Cardiac fibroblast (primary cell): Measurements from ENCODE around the gene NAIP.
"Not testable (repeated sequence)": the region's sequence is repeated elsewhere in the genome, so short reads cannot be mapped to it uniquely, and the experiment has no call there.

Experiments used
- DNase-seq, 2 donors: peaks; one replicate each; pipeline versions ENCODE4 v3.0.0 to v3.0.0-alpha.2; 2010; ENCODE audit warnings: low read depth in 2 of 2
- H3K4me3 ChIP-seq, 2 donors: replicated peaks in 1 of 2; 1 replicate in 1 of 2; 2 replicates in 1 of 2; pipeline ENCODE4 v1.5.1; 2011; ENCODE audit warnings: low read depth in 2 of 2, low read length in 2 of 2, mild to moderate bottlenecking in 2 of 2, moderate library complexity in 1 of 2
- TF ChIP-seq, protein P1 (sequence below): IDR thresholded peaks from one replicate; pipeline ENCODE4 v1.5.1; 2011; ENCODE audit warnings: low read depth, mild to moderate bottlenecking, low read length, inconsistent platforms

The NAIP gene

GRCh38 chr5:71013575-71013974 lies 11.6 kb downstream of the NAIP start:
- TF ChIP-seq, protein P1, sequence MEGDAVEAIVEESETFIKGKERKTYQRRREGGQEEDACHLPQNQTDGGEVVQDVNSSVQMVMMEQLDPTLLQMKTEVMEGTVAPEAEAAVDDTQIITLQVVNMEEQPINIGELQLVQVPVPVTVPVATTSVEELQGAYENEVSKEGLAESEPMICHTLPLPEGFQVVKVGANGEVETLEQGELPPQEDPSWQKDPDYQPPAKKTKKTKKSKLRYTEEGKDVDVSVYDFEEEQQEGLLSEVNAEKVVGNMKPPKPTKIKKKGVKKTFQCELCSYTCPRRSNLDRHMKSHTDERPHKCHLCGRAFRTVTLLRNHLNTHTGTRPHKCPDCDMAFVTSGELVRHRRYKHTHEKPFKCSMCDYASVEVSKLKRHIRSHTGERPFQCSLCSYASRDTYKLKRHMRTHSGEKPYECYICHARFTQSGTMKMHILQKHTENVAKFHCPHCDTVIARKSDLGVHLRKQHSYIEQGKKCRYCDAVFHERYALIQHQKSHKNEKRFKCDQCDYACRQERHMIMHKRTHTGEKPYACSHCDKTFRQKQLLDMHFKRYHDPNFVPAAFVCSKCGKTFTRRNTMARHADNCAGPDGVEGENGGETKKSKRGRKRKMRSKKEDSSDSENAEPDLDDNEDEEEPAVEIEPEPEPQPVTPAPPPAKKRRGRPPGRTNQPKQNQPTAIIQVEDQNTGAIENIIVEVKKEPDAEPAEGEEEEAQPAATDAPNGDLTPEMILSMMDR: no peak
- H3K4me3 ChIP-seq: no peak overlapping the region
- DNase-seq: no peak

- TF ChIP-seq, protein P1: no peak
- H3K4me3 ChIP-seq: no peak overlapping the region
- no peak for DNase-seq
Measured at GRCh38 chr5:71011194-71011792, 13.8 kb downstream of the NAIP start.

DNA sequence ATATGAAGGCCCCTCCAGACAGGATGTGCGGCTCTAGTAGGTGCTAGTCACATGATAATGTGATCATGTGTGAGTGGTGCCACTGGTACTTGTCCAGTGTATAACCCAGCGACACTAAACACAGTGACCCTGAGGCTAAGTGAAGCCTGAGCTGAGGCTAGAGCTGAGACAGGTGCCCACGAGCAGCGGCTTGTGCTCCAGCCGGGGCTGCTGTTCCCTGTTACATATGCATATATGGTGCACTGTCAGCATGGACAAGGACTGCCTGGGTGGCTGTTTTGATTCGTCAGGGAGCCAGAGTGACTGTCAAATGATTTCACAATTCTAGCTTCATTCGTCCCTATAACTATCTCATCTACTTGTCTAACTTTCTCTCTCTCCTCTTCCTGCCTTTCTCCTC lies 18.2 kb downstream of the NAIP start:
- not testable (repeated sequence) for H3K4me3 ChIP-seq, DNase-seq

DNA sequence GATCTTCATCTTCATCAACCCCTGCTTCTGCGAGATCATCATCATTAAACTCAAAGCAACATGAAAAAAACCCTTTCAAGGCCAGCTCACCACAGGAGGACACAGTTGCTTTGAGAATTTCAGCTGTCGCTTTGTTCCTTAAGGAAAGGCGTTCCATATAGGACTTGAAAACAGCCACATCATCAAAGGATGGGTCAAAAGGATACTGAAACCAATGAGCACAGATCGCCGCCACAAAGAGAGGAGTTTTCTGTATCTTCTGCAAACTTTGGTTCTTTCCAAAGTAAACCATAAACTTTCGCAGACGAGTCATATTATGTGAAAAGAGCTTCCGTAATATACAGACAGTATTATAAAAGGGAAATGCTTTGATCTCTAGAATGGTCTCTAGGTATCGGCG lies 40.3 kb downstream of the NAIP start:
- not testable (repeated sequence) for DNase-seq, H3K4me3 ChIP-seq

- H3K4me3 ChIP-seq, DNase-seq: not testable (repeated sequence)
Measured at GRCh38 chr5:70967220-70967619, 57.9 kb downstream of the NAIP start.

GRCh38 chr5:70964531-70964930 lies 60.6 kb downstream of the NAIP start:
- DNase-seq, H3K4me3 ChIP-seq: not testable (repeated sequence)

GRCh38 chr5:70953068-70953467 lies 72.1 kb downstream of the NAIP start:
- DNase-seq, H3K4me3 ChIP-seq: not testable (repeated sequence)

DNA sequence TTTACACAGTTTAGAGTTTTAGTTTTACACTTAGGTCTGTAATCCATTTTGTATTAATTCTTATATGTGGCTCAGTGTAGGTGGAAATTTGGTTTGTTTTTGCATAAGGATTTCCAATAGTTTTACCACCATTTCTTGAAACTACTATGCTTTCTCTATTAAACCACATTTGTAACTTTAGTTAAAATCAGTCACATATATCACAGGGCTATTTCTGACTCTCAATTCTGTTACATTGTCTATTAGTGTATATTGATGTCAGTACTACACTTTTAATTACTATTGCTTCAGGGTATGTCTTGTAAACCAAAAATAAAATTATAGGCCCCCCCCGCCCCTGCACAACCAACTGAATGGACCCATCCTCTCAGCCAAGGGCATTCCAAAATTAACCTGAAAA lies 92.6 kb downstream of the NAIP start:
- H3K4me3 ChIP-seq, DNase-seq: not testable (repeated sequence)

- H3K4me3 ChIP-seq, DNase-seq: not testable (repeated sequence)
Measured at GRCh38 chr5:70931709-70932368, 93.3 kb downstream of the NAIP start.

DNA sequence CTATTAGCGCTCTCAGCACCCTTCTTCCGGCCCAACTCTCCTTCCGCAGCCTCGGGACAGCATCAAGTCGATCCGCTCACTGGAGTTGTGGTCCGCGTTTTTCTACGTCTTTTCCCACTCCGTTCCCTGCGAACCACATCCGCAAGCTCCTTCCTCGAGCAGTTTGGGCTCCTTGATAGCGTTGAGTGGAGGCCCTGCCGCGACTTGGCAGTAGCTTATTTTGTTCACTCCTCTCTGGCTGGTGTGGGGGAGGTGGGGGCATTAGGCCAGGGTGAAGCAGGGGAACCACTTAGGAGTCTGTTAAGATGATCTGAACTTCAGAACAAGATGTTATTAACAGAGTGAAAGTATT lies 100.0 kb downstream of the NAIP start:
- DNase-seq, H3K4me3 ChIP-seq: not testable (repeated sequence)
